Right lobe of liver (tissue), 4 donors: ENCODE measurements around the gene SECISBP2.

Source experiments
- CTCF ChIP-seq, 4 donors: fragments of 200-600 bp in 3 of 4; fragments of 450-650 bp in 1 of 4; IDR thresholded peaks; one replicate each; pipeline versions ENCODE4 v1.5.1 to v1.8.0; 2016 to 2022; ENCODE audit warnings: antibody characterized with exemption in 4 of 4, mild to moderate bottlenecking in 2 of 4
- POLR2A ChIP-seq: fragments of 450-650 bp; IDR thresholded peaks from one replicate; pipeline ENCODE4 v1.6.1; 2017; ENCODE audit warnings: antibody characterized with exemption, mild to moderate bottlenecking
- donor health status: DM: no; HTN: no; CAD: no.
- donor health status: DM: no; HTN: no; CAD: no.
- donor health status: DM: no; HTN: yes; CAD: no.

GRCh38 chr9:89278551-89278950 is 39.7 kb upstream of the SECISBP2 start:
- TF ChIP-seq CTCF (IDR thresholded peaks at IDR 0.05) (no peak), POLR2A (no peak)
